Neural cell (in vitro differentiated cells): Measurements from ENCODE around the gene FRMD4A. TPM values are rescaled to one million over a fixed set of nuclear protein-coding genes. Genes with fewer than 3 reads are reported as not detected.

Source experiments
- H2AFZ ChIP-seq: fragments of 200-600, 300-800 bp; sonication (generic), shearing (Covaris generic); 2 replicates; pipeline ENCODE4 v1.6.0; 2014; ENCODE audit warnings: low read depth, mild to moderate bottlenecking, antibody characterized with exemption, low read length, moderate library complexity
- H3F3A ChIP-seq: fragments of 200-600 bp; shearing (Covaris generic); 2 replicates; pipeline ENCODE4 v1.6.1; 2016; ENCODE audit warnings: mild to moderate bottlenecking, moderate library complexity, mixed read lengths, antibody characterized with exemption, low read length; ENCODE audit not compliant: insufficient read depth, poor library complexity, severe bottlenecking
- H3K27ac ChIP-seq: fragments of 200-600, 300-800 bp; sonication (generic), shearing (Covaris generic); 2 replicates; pipeline ENCODE4 v1.5.1; 2014; ENCODE audit warnings: mild to moderate bottlenecking, low read length, moderate library complexity
- H3K27me3 ChIP-seq: fragments of 300-800, 200-600 bp; sonication (generic), shearing (Covaris generic); 2 replicates; pipeline ENCODE4 v1.6.0; 2014; ENCODE audit warnings: mild to moderate bottlenecking, low read depth, low read length, moderate library complexity; ENCODE audit not compliant: insufficient read depth
- H3K36me3 ChIP-seq: fragments of 300-800, 200-600 bp; sonication (generic), shearing (Covaris generic); 2 replicates; pipeline ENCODE4 v1.5.1; 2014; ENCODE audit warnings: mild to moderate bottlenecking, antibody characterized with exemption, low read length, moderate library complexity; ENCODE audit not compliant: insufficient read depth
- H3K4me2 ChIP-seq: fragments of 300-800, 200-600 bp; sonication (generic), shearing (Covaris generic); 2 replicates; pipeline ENCODE4 v1.6.0; 2014; ENCODE audit warnings: mild to moderate bottlenecking, low read length
- H3K4me3 ChIP-seq: fragments of 300-800, 200-600 bp; sonication (generic), shearing (Covaris generic); 2 replicates; pipeline ENCODE4 v1.5.1; 2014; ENCODE audit warnings: mild to moderate bottlenecking, low read length, moderate library complexity
- H3K79me2 ChIP-seq: fragments of 200-600 bp; shearing (Covaris generic); replicated peaks from 2 replicates; pipeline ENCODE4 v1.6.0; 2014; ENCODE audit warnings: mild to moderate bottlenecking, low read length, moderate library complexity; ENCODE audit not compliant: insufficient read depth
- H3K9ac ChIP-seq: fragments of 300-800, 200-600 bp; sonication (generic), shearing (Covaris generic); 2 replicates; pipeline ENCODE4 v1.6.1; 2016; ENCODE audit warnings: mild to moderate bottlenecking, low read length, mixed read lengths
- H3K9me2 ChIP-seq: fragments of 200-600 bp; shearing (Covaris generic); 2 replicates; pipeline ENCODE4 v1.6.1; 2016; ENCODE audit warnings: mild to moderate bottlenecking, low read length, mixed read lengths; ENCODE audit not compliant: insufficient read depth
- H3K9me3 ChIP-seq: fragments of 200-600, 300-800 bp; sonication (generic), shearing (Covaris generic); 2 replicates; pipeline ENCODE4 v1.6.1; 2016; ENCODE audit warnings: mild to moderate bottlenecking, mixed run types, low read length, moderate library complexity, mixed read lengths
- H4K20me1 ChIP-seq: fragments of 200-600 bp; shearing (Covaris generic); 2 replicates; pipeline ENCODE4 v1.6.1; 2016; ENCODE audit warnings: mild to moderate bottlenecking, mixed run types; ENCODE audit not compliant: insufficient read depth
- EP300 ChIP-seq: fragments of 450-650 bp; conservative IDR thresholded peaks from 2 replicates; pipeline ENCODE4 v1.6.1; 2014; ENCODE audit warnings: antibody characterized with exemption, mild to moderate bottlenecking, moderate library complexity; ENCODE audit not compliant: poor library complexity, severe bottlenecking
- EZH2 ChIP-seq: fragments of 200-600, 300-800 bp; shearing (Covaris generic), sonication (generic); IDR thresholded peaks from 2 replicates; pipeline ENCODE4 v1.6.1; 2014; ENCODE audit warnings: antibody characterized with exemption, low read length, borderline replicate concordance, mild to moderate bottlenecking; ENCODE audit not compliant: insufficient read depth, poor library complexity, severe bottlenecking
- MXI1 ChIP-seq: fragments of 450-650 bp; conservative IDR thresholded peaks from 2 replicates; pipeline ENCODE4 v1.6.1; 2014; ENCODE audit warnings: antibody characterized with exemption, mild to moderate bottlenecking; ENCODE audit not compliant: poor library complexity, severe bottlenecking
- POLR2AphosphoS5 ChIP-seq: IDR thresholded peaks from 2 replicates; pipeline ENCODE4 v1.6.1; 2012
- RAD21 ChIP-seq: fragments of 450-650 bp; conservative IDR thresholded peaks from 2 replicates; pipeline ENCODE4 v1.6.1; 2014; ENCODE audit warnings: antibody characterized with exemption, mild to moderate bottlenecking, moderate library complexity
- SMC3 ChIP-seq: fragments of 450-650 bp; conservative IDR thresholded peaks from 2 replicates; pipeline ENCODE4 v1.6.1; 2014; ENCODE audit warnings: antibody characterized with exemption, mild to moderate bottlenecking, moderate library complexity; ENCODE audit not compliant: poor library complexity
- TAF1 ChIP-seq: IDR thresholded peaks from 2 replicates; pipeline ENCODE4 v1.6.1; 2012; ENCODE audit warnings: low read depth
- polyA plus RNA-seq: library from polyadenylated mRNA; depleted of rRNA; stranded (reverse); fragments of >200 nt; gene quantifications from 2 replicates; pipeline ENCODE4 v1.2.3, GENCODE V29; 2014
- TF ChIP-seq, protein P1 (sequence below): fragments of 450-650 bp; IDR thresholded peaks from 2 replicates; pipeline ENCODE4 v1.5.1; 2014; ENCODE audit warnings: antibody characterized with exemption, mild to moderate bottlenecking, moderate library complexity; ENCODE audit not compliant: poor library complexity, severe bottlenecking
- TF ChIP-seq, protein P2 (sequence below): IDR thresholded peaks from 2 replicates; pipeline ENCODE4 v1.6.1; 2012; ENCODE audit warnings: borderline replicate concordance

FRMD4A gene
- polyA plus RNA-seq, 1 donor from 2014 or later = 36.5 TPM

GRCh38 chr10:14304046-14304445, 26.7 kb downstream of the FRMD4A start:
- Histone ChIP-seq H3K27me3 (no peaks in the 10 kb centered on the region), H3K4me2 (no peak overlapping the region), H3K36me3 (no peaks in the 10 kb centered on the region), H3K9me3 (no peaks in the 10 kb centered on the region), H3K4me3 (no peak overlapping the region), H3K9me2 (no peaks in the 10 kb centered on the region), H4K20me1 (no peaks in the 10 kb centered on the region), H3K27ac (no peak overlapping the region), H2AFZ (no peak overlapping the region), H3F3A (no peaks in the 10 kb centered on the region), H3K9ac (no peak overlapping the region), H3K79me2 (no peaks in the 10 kb centered on the region)
- no peak for TF ChIP-seq MXI1
- no peak for TF ChIP-seq SMC3
- no peak for TF ChIP-seq POLR2AphosphoS5
- TF ChIP-seq, protein P1, sequence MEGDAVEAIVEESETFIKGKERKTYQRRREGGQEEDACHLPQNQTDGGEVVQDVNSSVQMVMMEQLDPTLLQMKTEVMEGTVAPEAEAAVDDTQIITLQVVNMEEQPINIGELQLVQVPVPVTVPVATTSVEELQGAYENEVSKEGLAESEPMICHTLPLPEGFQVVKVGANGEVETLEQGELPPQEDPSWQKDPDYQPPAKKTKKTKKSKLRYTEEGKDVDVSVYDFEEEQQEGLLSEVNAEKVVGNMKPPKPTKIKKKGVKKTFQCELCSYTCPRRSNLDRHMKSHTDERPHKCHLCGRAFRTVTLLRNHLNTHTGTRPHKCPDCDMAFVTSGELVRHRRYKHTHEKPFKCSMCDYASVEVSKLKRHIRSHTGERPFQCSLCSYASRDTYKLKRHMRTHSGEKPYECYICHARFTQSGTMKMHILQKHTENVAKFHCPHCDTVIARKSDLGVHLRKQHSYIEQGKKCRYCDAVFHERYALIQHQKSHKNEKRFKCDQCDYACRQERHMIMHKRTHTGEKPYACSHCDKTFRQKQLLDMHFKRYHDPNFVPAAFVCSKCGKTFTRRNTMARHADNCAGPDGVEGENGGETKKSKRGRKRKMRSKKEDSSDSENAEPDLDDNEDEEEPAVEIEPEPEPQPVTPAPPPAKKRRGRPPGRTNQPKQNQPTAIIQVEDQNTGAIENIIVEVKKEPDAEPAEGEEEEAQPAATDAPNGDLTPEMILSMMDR = no peak
- no peak for TF ChIP-seq EP300
- TF ChIP-seq RAD21 = no peak
- TF ChIP-seq TAF1 = no peak
- no peak for TF ChIP-seq EZH2
- TF ChIP-seq, protein P2, sequence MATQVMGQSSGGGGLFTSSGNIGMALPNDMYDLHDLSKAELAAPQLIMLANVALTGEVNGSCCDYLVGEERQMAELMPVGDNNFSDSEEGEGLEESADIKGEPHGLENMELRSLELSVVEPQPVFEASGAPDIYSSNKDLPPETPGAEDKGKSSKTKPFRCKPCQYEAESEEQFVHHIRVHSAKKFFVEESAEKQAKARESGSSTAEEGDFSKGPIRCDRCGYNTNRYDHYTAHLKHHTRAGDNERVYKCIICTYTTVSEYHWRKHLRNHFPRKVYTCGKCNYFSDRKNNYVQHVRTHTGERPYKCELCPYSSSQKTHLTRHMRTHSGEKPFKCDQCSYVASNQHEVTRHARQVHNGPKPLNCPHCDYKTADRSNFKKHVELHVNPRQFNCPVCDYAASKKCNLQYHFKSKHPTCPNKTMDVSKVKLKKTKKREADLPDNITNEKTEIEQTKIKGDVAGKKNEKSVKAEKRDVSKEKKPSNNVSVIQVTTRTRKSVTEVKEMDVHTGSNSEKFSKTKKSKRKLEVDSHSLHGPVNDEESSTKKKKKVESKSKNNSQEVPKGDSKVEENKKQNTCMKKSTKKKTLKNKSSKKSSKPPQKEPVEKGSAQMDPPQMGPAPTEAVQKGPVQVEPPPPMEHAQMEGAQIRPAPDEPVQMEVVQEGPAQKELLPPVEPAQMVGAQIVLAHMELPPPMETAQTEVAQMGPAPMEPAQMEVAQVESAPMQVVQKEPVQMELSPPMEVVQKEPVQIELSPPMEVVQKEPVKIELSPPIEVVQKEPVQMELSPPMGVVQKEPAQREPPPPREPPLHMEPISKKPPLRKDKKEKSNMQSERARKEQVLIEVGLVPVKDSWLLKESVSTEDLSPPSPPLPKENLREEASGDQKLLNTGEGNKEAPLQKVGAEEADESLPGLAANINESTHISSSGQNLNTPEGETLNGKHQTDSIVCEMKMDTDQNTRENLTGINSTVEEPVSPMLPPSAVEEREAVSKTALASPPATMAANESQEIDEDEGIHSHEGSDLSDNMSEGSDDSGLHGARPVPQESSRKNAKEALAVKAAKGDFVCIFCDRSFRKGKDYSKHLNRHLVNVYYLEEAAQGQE = no peak

- Histone ChIP-seq H2AFZ (no peak overlapping the region), H3K9ac (no peak overlapping the region), H3K27ac (no peak overlapping the region), H3K36me3 (no peaks in the 10 kb centered on the region), H3K9me2 (no peaks in the 10 kb centered on the region), H3F3A (no peaks in the 10 kb centered on the region), H3K79me2 (no peaks in the 10 kb centered on the region), H3K27me3 (no peaks in the 10 kb centered on the region), H3K9me3 (no peaks in the 10 kb centered on the region), H3K4me2 (no peak overlapping the region), H4K20me1 (no peaks in the 10 kb centered on the region), H3K4me3 (no peak overlapping the region)
- TF ChIP-seq TAF1 = no peak
- no peak for TF ChIP-seq EZH2
- TF ChIP-seq, protein P2 = no peak
- no peak for TF ChIP-seq SMC3
These were observed 28.7 kb downstream of the FRMD4A start for GRCh38 chr10:14302035-14302434.
